GM19099 (cell line): ENCODE results near the gene POLE.

Experiments used
- POLR2A ChIP-seq: IDR thresholded peaks from 3 replicates; pipeline ENCODE4 v1.6.1; 2011; ENCODE audit warnings: low read depth; ENCODE audit not compliant: insufficient read length; ENCODE audit errors: extremely low read depth

The POLE gene

DNA sequence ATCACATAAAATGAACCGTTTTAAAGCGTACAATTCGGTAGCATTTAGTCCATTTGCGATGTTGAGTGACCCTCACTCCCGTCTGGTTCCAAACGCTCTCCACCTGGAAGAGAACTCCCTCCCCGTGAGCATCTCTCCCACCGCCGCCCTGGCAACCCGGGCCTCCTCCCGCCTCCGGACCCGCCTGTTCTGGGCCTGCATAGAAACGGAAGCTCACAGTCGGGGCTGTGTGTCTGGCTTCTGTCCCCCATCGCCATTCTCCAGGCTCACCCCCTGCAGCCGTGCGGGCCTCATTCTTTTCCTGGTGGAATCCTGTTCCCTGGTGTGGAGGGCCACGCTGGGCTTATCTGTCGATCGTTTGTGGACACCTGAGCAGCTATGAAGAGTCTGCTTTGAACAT is 94.1 kb downstream of the POLE start:
- no peak for TF ChIP-seq POLR2A

- no peak for TF ChIP-seq POLR2A
Observed at GRCh38 chr12:132592282-132592970, 94.7 kb downstream of the POLE start.

DNA sequence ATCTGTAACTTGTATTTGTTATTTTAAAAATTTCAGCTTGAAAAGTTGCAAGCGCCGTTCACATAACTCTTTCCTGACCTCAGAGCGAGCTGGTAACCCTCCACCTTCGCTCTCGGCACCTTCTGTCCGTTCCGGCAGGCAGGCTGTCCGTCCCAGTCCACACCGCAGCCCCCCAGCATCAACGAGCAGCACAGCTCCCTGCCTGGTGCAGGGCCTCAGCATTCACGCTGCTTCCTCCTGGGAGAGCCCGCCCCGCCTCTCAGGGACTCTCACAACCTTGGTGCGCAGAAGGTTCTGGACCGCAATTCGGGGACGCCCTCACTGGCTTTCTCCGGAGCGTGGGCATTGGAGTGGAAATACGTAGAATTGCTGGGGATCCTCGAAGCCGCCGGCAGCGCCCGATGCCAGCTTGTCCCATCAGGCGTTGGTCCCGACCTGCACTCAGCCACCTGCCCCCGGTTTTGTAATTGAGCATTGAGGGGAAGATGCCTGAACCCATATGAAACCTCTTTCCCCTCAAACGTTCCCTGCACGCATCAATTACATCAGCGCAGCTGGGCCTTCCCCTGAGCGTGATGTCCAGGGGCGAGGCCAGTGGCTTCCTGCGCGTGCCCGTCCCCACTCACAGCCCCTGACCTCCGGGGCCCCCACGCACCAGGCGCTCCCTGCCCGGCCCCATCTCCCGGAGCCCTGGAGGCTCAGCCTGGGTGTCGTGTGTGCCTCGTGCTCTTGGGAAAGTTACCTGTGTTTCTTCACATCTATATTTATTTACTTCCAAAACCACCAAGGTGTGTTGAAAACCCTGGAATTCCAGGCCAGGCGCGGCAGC is 95.8 kb downstream of the POLE start:
- TF ChIP-seq POLR2A, result no peak

GRCh38 chr12:132588821-132589669 is 98.1 kb downstream of the POLE start:
- no peak for TF ChIP-seq POLR2A

GRCh38 chr12:132588319-132588718 is 98.8 kb downstream of the POLE start:
- no peak for TF ChIP-seq POLR2A

DNA sequence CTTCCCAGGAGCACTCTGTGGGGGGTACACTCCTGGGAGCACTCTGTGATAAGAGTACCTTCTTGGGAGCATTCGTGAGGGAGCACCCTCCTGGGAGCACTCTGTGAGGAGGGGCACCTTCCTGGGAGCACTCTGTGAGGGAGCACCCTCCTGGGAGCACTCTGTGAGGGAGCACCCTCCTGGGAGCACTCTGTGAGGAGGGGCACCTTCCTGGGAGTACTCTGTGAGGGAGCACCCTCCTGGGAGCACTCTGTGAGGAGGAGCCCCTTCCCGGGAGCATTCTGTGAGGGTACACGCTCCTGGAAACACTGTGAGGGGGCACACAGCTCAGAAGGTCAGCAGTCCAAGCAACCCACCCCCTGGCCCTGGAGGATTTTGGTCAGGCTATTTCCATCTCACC is 99.4 kb downstream of the POLE start:
- no peak for TF ChIP-seq POLR2A

- TF ChIP-seq POLR2A, result no peak
Observed at GRCh38 chr12:132586929-132587328, 100.2 kb downstream of the POLE start.

GRCh38 chr12:132585177-132585576 is 102.0 kb downstream of the POLE start:
- TF ChIP-seq POLR2A, result no peak

DNA sequence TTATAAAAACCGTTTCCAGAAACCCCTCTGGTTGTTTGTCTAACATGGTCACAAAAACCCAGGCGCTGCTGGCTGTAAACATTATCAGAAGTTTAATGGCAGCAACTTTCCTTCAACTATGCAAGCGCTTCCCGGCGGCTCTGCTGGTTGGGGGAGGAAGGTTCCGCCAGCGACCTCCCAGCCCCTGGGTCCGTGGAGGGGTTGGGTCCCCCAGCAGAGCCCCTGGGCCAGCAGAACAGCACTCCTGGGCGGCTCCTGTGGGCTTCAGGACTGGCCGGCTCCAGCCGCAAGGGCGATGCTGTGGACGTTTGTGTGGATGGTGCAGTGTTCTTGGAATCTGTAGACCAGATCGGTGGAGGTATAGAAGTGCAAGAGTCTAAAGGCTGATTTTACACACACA is 102.7 kb downstream of the POLE start:
- TF ChIP-seq POLR2A, result no peak

GRCh38 chr12:132583736-132584135 is 103.4 kb downstream of the POLE start:
- TF ChIP-seq POLR2A, result no peak

DNA sequence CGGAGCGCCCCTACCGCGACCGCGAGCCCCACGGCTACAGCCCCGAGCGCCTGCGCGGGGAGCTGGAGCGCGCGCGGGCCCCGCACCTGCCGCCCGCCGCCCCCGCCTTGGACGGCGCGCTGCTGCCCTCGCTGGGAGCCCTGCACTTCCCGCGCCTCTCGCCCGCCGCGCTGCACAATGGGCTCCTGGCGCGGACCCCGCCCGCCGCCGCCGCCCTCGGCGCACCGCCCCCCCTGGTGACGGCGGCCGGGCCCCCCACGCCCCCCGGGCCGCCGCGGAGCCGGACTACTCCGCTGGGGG is 103.8 kb downstream of the POLE start:
- no peak for TF ChIP-seq POLR2A

GRCh38 chr12:132582582-132583410 is 104.3 kb downstream of the POLE start:
- TF ChIP-seq POLR2A, result no peak

DNA sequence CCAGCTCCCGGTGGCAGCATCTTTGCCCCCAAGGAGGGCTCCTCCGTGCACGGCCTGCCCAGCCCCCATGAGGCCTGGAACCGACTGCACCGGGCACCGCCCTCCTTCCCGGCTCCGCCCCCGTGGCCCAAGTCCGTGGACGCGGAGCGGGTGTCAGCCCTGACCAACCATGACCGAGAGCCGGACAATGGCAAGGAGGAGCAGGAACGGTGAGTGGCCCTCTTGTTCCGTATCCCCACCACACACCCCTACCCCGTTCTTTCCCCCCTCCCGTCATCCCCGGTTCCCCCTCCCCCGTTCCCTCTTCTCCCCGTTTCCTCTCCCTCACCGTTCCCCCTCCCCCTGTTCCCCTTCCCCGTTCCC is 105.1 kb downstream of the POLE start:
- no peak for TF ChIP-seq POLR2A

DNA sequence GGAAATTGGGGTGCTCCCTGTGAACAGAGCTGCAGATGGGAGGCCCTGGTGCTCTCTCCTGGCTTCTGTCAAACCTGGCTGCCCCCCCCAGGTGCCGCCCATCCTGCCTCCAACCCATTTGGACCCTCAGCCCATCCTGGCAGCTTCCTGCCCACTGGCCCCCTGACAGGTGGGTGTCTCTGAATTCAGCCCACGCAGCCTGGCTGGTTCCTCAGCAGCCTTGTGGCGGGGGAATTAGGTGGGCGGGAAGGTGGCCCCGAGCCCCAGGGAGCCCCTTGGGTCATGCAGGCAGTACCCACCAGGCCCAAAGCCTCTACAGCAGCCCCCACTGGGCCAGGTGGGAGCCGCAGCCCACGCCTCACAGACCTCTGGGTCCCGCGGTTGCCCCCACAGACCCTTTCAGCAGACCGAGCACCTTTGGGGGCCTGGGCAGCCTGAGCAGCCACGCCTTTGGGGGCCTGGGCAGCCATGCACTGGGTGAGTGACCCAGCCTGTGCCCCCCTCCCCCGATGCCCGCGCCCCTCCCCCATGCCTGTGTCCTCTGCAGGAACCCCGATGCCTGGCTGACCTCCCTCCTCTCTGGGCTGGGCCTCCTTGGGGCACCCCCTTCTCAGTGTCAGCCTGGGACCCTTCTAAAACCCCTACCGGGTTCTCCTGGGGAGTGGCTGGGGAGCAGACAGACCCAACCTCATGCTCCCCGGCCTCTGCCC is 105.6 kb downstream of the POLE start:
- TF ChIP-seq POLR2A, result no peak
